Tibial nerve (tissue), 3 donors: ENCODE results near the gene AHNAK.

ENCODE experiments used
- CTCF ChIP-seq, 5 experiments: fragments of 200-600 bp in 3 of 5; fragments of 450-650 bp in 2 of 5; sonication (generic) in 3 of 5; IDR thresholded peaks; one replicate each; pipeline ENCODE4 v1.5.1; 2016 to 2019; ENCODE audit warnings: antibody characterized with exemption in 5 of 5, mild to moderate bottlenecking in 3 of 5, moderate library complexity in 2 of 5
- POLR2A ChIP-seq, 2 donors: fragments of 450-650 bp; IDR thresholded peaks; one replicate each; pipeline ENCODE4 v1.6.1; 2017; ENCODE audit warnings: antibody characterized with exemption in 2 of 2, mild to moderate bottlenecking in 2 of 2, moderate library complexity in 2 of 2

- TF ChIP-seq CTCF (IDR thresholded peaks at IDR 0.05) (no peak), POLR2A (IDR thresholded peaks at IDR 0.05) (no peak)
Measured at GRCh38 chr11:62552485-62553079, 6.0 kb upstream of the AHNAK start.
